KG1 (cell line): Measurements from ENCODE around the gene CCDC88B.
A peak's percentile ranks its signal among the peaks of the same experiment; 100 is the strongest.

Experiments
- DNase-seq: peaks from one replicate; lab custom pipeline; 2025; lab: John Stamatoyannopoulos, UW

The CCDC88B gene

GRCh38 chr11:64339754-64340408, at the start of gene CCDC88B:
TSS of gene CCDC88B (plus strand) at chr11:64340204. CDS start at chr11:64340267, 63 bp downstream.
- DNase-seq: peak; percentile 88

- no peak for DNase-seq
Observed at GRCh38 chr11:64290352-64291261, 49.4 kb upstream of the CCDC88B start.

GRCh38 chr11:64291262-64291751, 48.7 kb upstream of the CCDC88B start, which contains the start of gene KCNK4:
TSS of gene KCNK4 (plus strand) at chr11:64291302. CDS start at chr11:64293019, 1,717 bp downstream.
- DNase-seq: no peak

GRCh38 chr11:64291752-64292459, 48.1 kb upstream of the CCDC88B start:
- no peak for DNase-seq

GRCh38 chr11:64292460-64293254, 47.3 kb upstream of the CCDC88B start:
- DNase-seq: no peak

- no peak for DNase-seq
Observed at GRCh38 chr11:64294774-64295173, 45.2 kb upstream of the CCDC88B start.

- no peak for DNase-seq
Observed at GRCh38 chr11:64295760-64296159, 44.2 kb upstream of the CCDC88B start.

- DNase-seq: no peak
Observed at GRCh38 chr11:64296236-64296635, 43.8 kb upstream of the CCDC88B start.

- DNase-seq: no peak
Observed at GRCh38 chr11:64296830-64297698, 42.9 kb upstream of the CCDC88B start.

- no peak for DNase-seq
Observed at GRCh38 chr11:64297699-64298358, 42.2 kb upstream of the CCDC88B start.

GRCh38 chr11:64298966-64299846, 40.8 kb upstream of the CCDC88B start:
- DNase-seq: no peak

- DNase-seq: no peak
Observed at GRCh38 chr11:64299847-64300648, 40.0 kb upstream of the CCDC88B start, which contains the start of gene CATSPERZ. TSS of gene CATSPERZ (plus strand) at chr11:64300358. CDS start at chr11:64300411, 53 bp downstream.

- DNase-seq: no peak
Observed at GRCh38 chr11:64303109-64304031, 36.6 kb upstream of the CCDC88B start.

- DNase-seq: no peak
Observed at GRCh38 chr11:64304032-64304315, 36.0 kb upstream of the CCDC88B start.

GRCh38 chr11:64304316-64305072, 35.5 kb upstream of the CCDC88B start:
- DNase-seq: peak; percentile 92

- DNase-seq: peak; percentile 100
Observed at GRCh38 chr11:64305075-64305690, 34.8 kb upstream of the CCDC88B start, which contains the start of gene ESRRA. TSS of gene ESRRA (plus strand) at chr11:64305524. CDS start at chr11:64307180, 1,656 bp downstream.
